HCT116 (cell line): ENCODE results near the gene CEP290. TPM values are rescaled to one million over a fixed set of nuclear protein-coding genes. Genes with fewer than 3 reads are reported as not detected.

Source experiments
- ATAC-seq: fragments of 200-7000 bp; cut with Tn5 transposase; 2 replicates; pipeline ENCODE4 v1.9.1; 2020; ENCODE audit warnings: mild to moderate bottlenecking, moderate library complexity
- BruUV-seq: library from RNA; stranded (reverse); fragments of 400-500 nt; replicated peaks from 2 replicates; lab custom pipeline; 2021; lab: Mats Ljungman, UMichigan
- CTCF ChIA-PET: fragments of 300-600 bp; sonication (Branson Sonifier 250); formaldehyde crosslinking; loops from one replicate; lab custom pipeline; 2021; ENCODE audit warnings: antibody characterized with exemption; lab: Charles Lee
- POLR2A ChIA-PET: fragments of 300-600, 350-600 bp; sonication (Branson Sonifier 250); formaldehyde crosslinking; loops from one replicate; lab custom pipeline; 2021; ENCODE audit warnings: antibody characterized with exemption; lab: Charles Lee
- RAD21 ChIA-PET, 2 experiments: fragments of 300-600 bp; sonication (Branson Sonifier 250); formaldehyde crosslinking; loops; one replicate each; lab custom pipeline; 2023; ENCODE audit warnings: low total read pairs in 2 of 2; ENCODE audit not compliant: uncharacterized antibody in 2 of 2, unreplicated experiment in 2 of 2, low non-redundant PET in 1 of 2; lab: Charles Lee
- DNase-seq: peaks from one replicate; pipeline ENCODE4 v3.0.0-alpha.2; 2010; ENCODE audit warnings: low read depth, low spot score
- H2AFZ ChIP-seq: fragments of 200-600 bp; shearing (Covaris generic), sonication (generic); 2 replicates; pipeline ENCODE4 v1.6.1; 2017; ENCODE audit warnings: low read depth, mixed run types, mixed read lengths, antibody characterized with exemption, low read length; ENCODE audit not compliant: poor library complexity, severe bottlenecking
- H3K27ac ChIP-seq: 2 replicates; pipeline ENCODE4 v1.5.1; 2012; ENCODE audit warnings: low read depth, low read length
- H3K27me3 ChIP-seq: fragments of 200-600 bp; sonication (generic); 2 replicates; pipeline ENCODE4 v1.6.1; 2016; ENCODE audit warnings: mixed run types, low read length, mixed read lengths; ENCODE audit not compliant: insufficient read depth
- H3K36me3 ChIP-seq, 2 experiments: fragments of 200-500 bp in 1 of 2; fragments of 200-600 bp in 1 of 2; sonication (Bioruptor generic) in 1 of 2; sonication (generic) in 1 of 2; 2 replicates each; pipeline versions ENCODE4 v1.5.1 to v1.6.1; 2014 to 2016; ENCODE audit warnings: low read length in 2 of 2, inconsistent platforms in 1 of 2, mixed read lengths in 1 of 2, mixed run types in 1 of 2; ENCODE audit not compliant: insufficient read depth in 2 of 2, control insufficient read depth in 1 of 2
- H3K4me1 ChIP-seq, 2 experiments: fragments of 200-600 bp in 1 of 2; sonication (generic) in 1 of 2; 2 replicates each; pipeline versions ENCODE4 v1.5.1 to v1.6.1; 2012 to 2017; ENCODE audit warnings: low read length in 2 of 2, inconsistent platforms in 1 of 2, mild to moderate bottlenecking in 1 of 2, mixed read lengths in 1 of 2, mixed run types in 1 of 2, moderate library complexity in 1 of 2; ENCODE audit not compliant: insufficient read depth in 2 of 2, control insufficient read depth in 1 of 2
- H3K4me2 ChIP-seq: fragments of 200-600 bp; sonication (generic); 2 replicates; pipeline ENCODE4 v1.6.1; 2017; ENCODE audit warnings: mixed run types, low read length, mixed read lengths
- H3K4me3 ChIP-seq, 2 experiments: fragments of 200-600 bp in 1 of 2; sonication (generic) in 1 of 2; replicated peaks in 1 of 2; 2 replicates each; pipeline ENCODE4 v1.5.1; 2011 to 2016; ENCODE audit warnings: low read length in 2 of 2, control low read depth in 1 of 2, low read depth in 1 of 2, mild to moderate bottlenecking in 1 of 2, mixed read lengths in 1 of 2, mixed run types in 1 of 2
- H3K79me2 ChIP-seq: fragments of 200-600 bp; sonication (generic); 2 replicates; pipeline ENCODE4 v1.6.1; 2017; ENCODE audit warnings: mild to moderate bottlenecking, mixed run types, low read length, moderate library complexity, mixed read lengths; ENCODE audit not compliant: insufficient read depth
- H3K9ac ChIP-seq: fragments of 200-600 bp; sonication (generic); 2 replicates; pipeline ENCODE4 v1.6.1; 2016; ENCODE audit warnings: low read length, mixed read lengths
- H3K9me2 ChIP-seq: fragments of 200-600 bp; sonication (generic), shearing (Covaris generic); 2 replicates; pipeline ENCODE4 v1.6.1; 2017; ENCODE audit warnings: mixed run types, mild to moderate bottlenecking, moderate library complexity; ENCODE audit not compliant: insufficient read depth
- H3K9me3 ChIP-seq, 2 experiments: fragments of 200-500 bp in 1 of 2; fragments of 200-600 bp in 1 of 2; sonication (Bioruptor generic) in 1 of 2; sonication (generic) in 1 of 2; 2 replicates each; pipeline ENCODE4 v1.6.1; 2014 to 2017; ENCODE audit warnings: low read length in 2 of 2, mixed read lengths in 2 of 2, inconsistent platforms in 1 of 2, low read depth in 1 of 2, mild to moderate bottlenecking in 1 of 2, mixed run types in 1 of 2, moderate library complexity in 1 of 2; ENCODE audit not compliant: control insufficient read depth in 1 of 2, insufficient read depth in 1 of 2
- H4K20me1 ChIP-seq: fragments of 200-600 bp; sonication (generic), shearing (Covaris generic); 2 replicates; pipeline ENCODE4 v1.6.1; 2017; ENCODE audit warnings: mixed run types, mild to moderate bottlenecking, moderate library complexity; ENCODE audit not compliant: insufficient read depth
- EGR1 ChIP-seq: IDR thresholded peaks from 2 replicates; pipeline ENCODE4 v1.6.1; 2012; ENCODE audit warnings: low read depth
- intact Hi-C: fragments of 100-400 bp; cut with micrococcal nuclease; formaldehyde crosslinking; loops from 2 replicates; pipeline ENCODE4 v1.10.0; 2022
- total RNA-seq: library from RNA; stranded (reverse); gene quantifications from one replicate; pipeline ENCODE4 v1.2.1, GENCODE V29; 2021; ENCODE audit not compliant: unreplicated experiment
- TF ChIP-seq, protein P1 (sequence below): IDR thresholded peaks from 2 replicates; pipeline ENCODE4 v1.6.1; 2012; ENCODE audit warnings: low read depth

CEP290 gene
- total RNA-seq, 1 experiment from 2014 or later: 13.6 TPM

DNA sequence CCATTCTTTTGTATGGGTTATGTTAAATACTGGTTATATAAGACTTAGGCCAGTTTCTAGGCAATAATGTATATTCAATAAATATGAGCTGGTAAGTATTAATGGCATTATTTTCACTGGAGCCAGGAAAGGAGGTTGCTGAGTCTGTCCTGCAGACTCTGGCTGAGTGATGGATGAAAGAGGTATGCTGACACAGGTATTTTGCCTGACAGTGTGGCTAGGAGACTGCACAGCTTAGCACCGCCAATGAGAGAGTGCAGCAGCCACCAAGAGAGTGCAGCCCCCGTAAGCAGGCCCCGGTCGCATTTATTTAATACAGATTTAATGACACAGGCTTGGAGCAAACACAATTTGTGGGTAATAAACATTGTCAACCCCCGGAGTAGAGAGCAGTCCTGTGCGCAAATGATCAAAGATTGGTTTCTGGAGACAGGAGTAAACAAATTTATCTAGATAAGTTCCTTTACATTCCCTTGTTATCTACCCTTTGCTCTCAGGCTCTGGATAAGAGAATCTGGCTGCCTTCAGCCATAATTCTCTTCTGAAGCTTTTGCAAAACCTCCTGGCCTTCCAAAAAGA lies 37.6 kb upstream of the CEP290 start (continued):
- TF ChIP-seq, protein P1, sequence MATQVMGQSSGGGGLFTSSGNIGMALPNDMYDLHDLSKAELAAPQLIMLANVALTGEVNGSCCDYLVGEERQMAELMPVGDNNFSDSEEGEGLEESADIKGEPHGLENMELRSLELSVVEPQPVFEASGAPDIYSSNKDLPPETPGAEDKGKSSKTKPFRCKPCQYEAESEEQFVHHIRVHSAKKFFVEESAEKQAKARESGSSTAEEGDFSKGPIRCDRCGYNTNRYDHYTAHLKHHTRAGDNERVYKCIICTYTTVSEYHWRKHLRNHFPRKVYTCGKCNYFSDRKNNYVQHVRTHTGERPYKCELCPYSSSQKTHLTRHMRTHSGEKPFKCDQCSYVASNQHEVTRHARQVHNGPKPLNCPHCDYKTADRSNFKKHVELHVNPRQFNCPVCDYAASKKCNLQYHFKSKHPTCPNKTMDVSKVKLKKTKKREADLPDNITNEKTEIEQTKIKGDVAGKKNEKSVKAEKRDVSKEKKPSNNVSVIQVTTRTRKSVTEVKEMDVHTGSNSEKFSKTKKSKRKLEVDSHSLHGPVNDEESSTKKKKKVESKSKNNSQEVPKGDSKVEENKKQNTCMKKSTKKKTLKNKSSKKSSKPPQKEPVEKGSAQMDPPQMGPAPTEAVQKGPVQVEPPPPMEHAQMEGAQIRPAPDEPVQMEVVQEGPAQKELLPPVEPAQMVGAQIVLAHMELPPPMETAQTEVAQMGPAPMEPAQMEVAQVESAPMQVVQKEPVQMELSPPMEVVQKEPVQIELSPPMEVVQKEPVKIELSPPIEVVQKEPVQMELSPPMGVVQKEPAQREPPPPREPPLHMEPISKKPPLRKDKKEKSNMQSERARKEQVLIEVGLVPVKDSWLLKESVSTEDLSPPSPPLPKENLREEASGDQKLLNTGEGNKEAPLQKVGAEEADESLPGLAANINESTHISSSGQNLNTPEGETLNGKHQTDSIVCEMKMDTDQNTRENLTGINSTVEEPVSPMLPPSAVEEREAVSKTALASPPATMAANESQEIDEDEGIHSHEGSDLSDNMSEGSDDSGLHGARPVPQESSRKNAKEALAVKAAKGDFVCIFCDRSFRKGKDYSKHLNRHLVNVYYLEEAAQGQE: no peak
- TF ChIP-seq, all 23 proteins: peak for 0

GRCh38 chr12:88175544-88175943 lies 33.7 kb upstream of the CEP290 start:
- Histone ChIP-seq H3K4me2 (no peak overlapping the region), H3K36me3 (peaks cover 0 to 4% of the 10 kb centered on the region in 2 experiments; a peak in 2 of 4 replicates), H4K20me1 (no peaks in the 10 kb centered on the region), H3K9me2 (no peaks in the 10 kb centered on the region), H3K27ac (no peak overlapping the region), H2AFZ (no peak overlapping the region), H3K27me3 (no peaks in the 10 kb centered on the region), H3K79me2 (no peaks in the 10 kb centered on the region), H3K4me3 (no peak overlapping the region), H3K4me1 (no peaks in the 10 kb centered on the region), H3K9ac (no peak overlapping the region), H3K9me3 (no peaks in the 10 kb centered on the region)
- DNase-seq (no peak), ATAC-seq (no peak)
- POLR2A ChIA-PET: no interaction called here
- intact Hi-C loops: no loop called here
- no TSS peak for BruUV-seq
- CTCF ChIA-PET: no interaction called here
- TF ChIP-seq EGR1: no peak
- RAD21 ChIA-PET: interaction anchor here in 1 of 2 experiments (0.7 kb wide), 1 partner anchor 109 kb away, joined by 4 read pairs; no protein-coding TSS in a partner anchor
